Neural progenitor cell (in vitro differentiated cells): ENCODE data around the gene CNR2. TPM values are rescaled to one million over a fixed set of nuclear protein-coding genes. Genes with fewer than 3 reads are reported as not detected.
A peak's percentile ranks its signal among the peaks of the same experiment; 100 is the strongest.

ENCODE experiments used
- DNase-seq: peaks from one replicate; pipeline ENCODE4 v3.0.0-alpha.2; 2016; ENCODE audit warnings: low spot score
- H2AFZ ChIP-seq: fragments of 200-600 bp; sonication (generic); replicated peaks from 2 replicates; pipeline ENCODE4 v1.6.1; 2016; ENCODE audit warnings: antibody characterized with exemption
- H3F3A ChIP-seq: fragments of 200-600 bp; sonication (generic); 2 replicates; pipeline ENCODE4 v1.6.1; 2016; ENCODE audit warnings: antibody characterized with exemption, low read depth
- H3K27ac ChIP-seq: fragments of 200-600 bp; sonication (generic); 2 replicates; pipeline ENCODE4 v1.5.1; 2016; ENCODE audit warnings: mild to moderate bottlenecking
- H3K27me3 ChIP-seq: fragments of 200-600 bp; sonication (generic); 2 replicates; pipeline ENCODE4 v1.6.1; 2016; ENCODE audit warnings: mild to moderate bottlenecking, moderate library complexity
- H3K36me3 ChIP-seq: fragments of 200-600 bp; sonication (generic); 2 replicates; pipeline ENCODE4 v1.5.1; 2016
- H3K4me1 ChIP-seq: fragments of 200-600 bp; sonication (generic); 2 replicates; pipeline ENCODE4 v1.6.1; 2016; ENCODE audit warnings: mixed run types
- H3K4me2 ChIP-seq: fragments of 200-600 bp; sonication (generic); 2 replicates; pipeline ENCODE4 v1.6.1; 2016
- H3K4me3 ChIP-seq: fragments of 200-600 bp; sonication (generic); 2 replicates; pipeline ENCODE4 v1.5.1; 2016
- H3K79me2 ChIP-seq: fragments of 200-600 bp; sonication (generic); 2 replicates; pipeline ENCODE4 v1.6.1; 2016; ENCODE audit warnings: low read depth
- H3K9ac ChIP-seq: fragments of 200-600 bp; sonication (generic); 2 replicates; pipeline ENCODE4 v1.6.1; 2016
- H3K9me3 ChIP-seq: fragments of 200-600 bp; sonication (generic); 2 replicates; pipeline ENCODE4 v1.5.1; 2016; ENCODE audit warnings: low read depth
- H4K20me1 ChIP-seq: fragments of 200-600 bp; sonication (generic); 2 replicates; pipeline ENCODE4 v1.6.1; 2016; ENCODE audit warnings: low read depth
- H3K27ac Mint-ChIP-seq: 3 replicates; pipeline ENCODE4 v1.8.0; 2021; ENCODE audit warnings: mixed read lengths
- H3K27me3 Mint-ChIP-seq: 2 replicates; pipeline ENCODE4 v1.8.0; 2022; ENCODE audit warnings: low read depth, mild to moderate bottlenecking, inconsistent platforms, moderate library complexity, mixed read lengths; ENCODE audit not compliant: insufficient read depth
- H3K36me3 Mint-ChIP-seq: 3 replicates; pipeline ENCODE4 v1.8.0; 2021; ENCODE audit warnings: mixed read lengths
- H3K4me1 Mint-ChIP-seq: 3 replicates; pipeline ENCODE4 v1.8.0; 2021; ENCODE audit warnings: mixed read lengths
- H3K4me3 Mint-ChIP-seq: 3 replicates; pipeline ENCODE4 v1.8.0; 2021; ENCODE audit warnings: mild to moderate bottlenecking, moderate library complexity, mixed read lengths
- H3K9me3 Mint-ChIP-seq: 3 replicates; pipeline ENCODE4 v1.8.0; 2020; ENCODE audit warnings: mixed read lengths
- EZH2 ChIP-seq: fragments of 200-600 bp; sonication (generic); IDR thresholded peaks from 2 replicates; pipeline ENCODE4 v1.6.1; 2017; ENCODE audit warnings: antibody characterized with exemption, mild to moderate bottlenecking, moderate library complexity
- EZH2phosphoT487 ChIP-seq: fragments of 200-600 bp; sonication (generic); IDR thresholded peaks from 2 replicates; pipeline ENCODE4 v1.6.1; 2017; ENCODE audit warnings: antibody characterized with exemption
- total RNA-seq: library from RNA; depleted of rRNA; stranded (reverse); fragments of >200 nt; gene quantifications from 2 replicates; pipeline ENCODE4 v1.2.3, GENCODE V29; 2015; ENCODE audit warnings: low replicate concordance
- TF ChIP-seq, protein P1 (sequence below): fragments of 200-600 bp; sonication (generic); IDR thresholded peaks from 2 replicates; pipeline ENCODE4 v1.5.1; 2017; ENCODE audit warnings: antibody characterized with exemption, mild to moderate bottlenecking

Gene CNR2
- total RNA-seq, 1 donor from 2014 or later, result not detected

DNA sequence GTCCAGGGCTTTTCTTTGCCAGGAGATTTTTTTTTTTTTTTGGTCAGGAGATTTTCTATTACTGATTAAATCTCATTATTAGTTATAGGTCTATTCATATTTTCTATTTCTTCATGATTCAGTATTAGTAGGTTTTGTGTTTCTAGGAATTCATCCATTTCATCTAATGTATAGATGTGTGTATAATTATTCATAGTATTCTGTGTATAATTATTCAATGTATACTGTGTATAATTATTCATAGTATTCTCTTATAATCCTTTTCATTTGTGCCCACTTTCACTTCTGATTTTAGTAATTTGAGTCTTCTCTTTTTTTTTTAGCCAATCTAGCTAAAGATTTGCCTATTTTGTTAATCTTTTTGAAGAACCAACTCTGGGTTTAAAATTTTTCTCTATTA lies 34.2 kb upstream of the CNR2 start:
- H3K4me3 ChIP-seq, result no peak overlapping the region
- TF ChIP-seq EZH2phosphoT487 (no peak), EZH2 (no peak)
- TF ChIP-seq, protein P1, sequence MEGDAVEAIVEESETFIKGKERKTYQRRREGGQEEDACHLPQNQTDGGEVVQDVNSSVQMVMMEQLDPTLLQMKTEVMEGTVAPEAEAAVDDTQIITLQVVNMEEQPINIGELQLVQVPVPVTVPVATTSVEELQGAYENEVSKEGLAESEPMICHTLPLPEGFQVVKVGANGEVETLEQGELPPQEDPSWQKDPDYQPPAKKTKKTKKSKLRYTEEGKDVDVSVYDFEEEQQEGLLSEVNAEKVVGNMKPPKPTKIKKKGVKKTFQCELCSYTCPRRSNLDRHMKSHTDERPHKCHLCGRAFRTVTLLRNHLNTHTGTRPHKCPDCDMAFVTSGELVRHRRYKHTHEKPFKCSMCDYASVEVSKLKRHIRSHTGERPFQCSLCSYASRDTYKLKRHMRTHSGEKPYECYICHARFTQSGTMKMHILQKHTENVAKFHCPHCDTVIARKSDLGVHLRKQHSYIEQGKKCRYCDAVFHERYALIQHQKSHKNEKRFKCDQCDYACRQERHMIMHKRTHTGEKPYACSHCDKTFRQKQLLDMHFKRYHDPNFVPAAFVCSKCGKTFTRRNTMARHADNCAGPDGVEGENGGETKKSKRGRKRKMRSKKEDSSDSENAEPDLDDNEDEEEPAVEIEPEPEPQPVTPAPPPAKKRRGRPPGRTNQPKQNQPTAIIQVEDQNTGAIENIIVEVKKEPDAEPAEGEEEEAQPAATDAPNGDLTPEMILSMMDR, result no peak
- H3K27me3 ChIP-seq, result no peaks in the 10 kb centered on the region
- no peak overlapping the region for H3K27ac ChIP-seq
- no peaks in the 10 kb centered on the region for H3K9me3 ChIP-seq
- Mint-ChIP-seq H3K27ac (no peak overlapping the region), H3K4me3 (no peak overlapping the region), H3K27me3 (peaks cover 5% of the 10 kb centered on the region), H3K9me3 (peaks cover 20% of the 10 kb centered on the region), H3K4me1 (peaks cover 4% of the 10 kb centered on the region), H3K36me3 (no peaks in the 10 kb centered on the region)
- no peaks in the 10 kb centered on the region for H3K79me2 ChIP-seq
- H2AFZ ChIP-seq, result no peak overlapping the region
- no peaks in the 10 kb centered on the region for H3K4me1 ChIP-seq
- no peak overlapping the region for H3K4me2 ChIP-seq
- H3K36me3 ChIP-seq, result no peaks in the 10 kb centered on the region
- DNase-seq, result no peak
- H3F3A ChIP-seq, result no peaks in the 10 kb centered on the region
- H3K9ac ChIP-seq, result no peak overlapping the region
- H4K20me1 ChIP-seq, result no peaks in the 10 kb centered on the region

DNA sequence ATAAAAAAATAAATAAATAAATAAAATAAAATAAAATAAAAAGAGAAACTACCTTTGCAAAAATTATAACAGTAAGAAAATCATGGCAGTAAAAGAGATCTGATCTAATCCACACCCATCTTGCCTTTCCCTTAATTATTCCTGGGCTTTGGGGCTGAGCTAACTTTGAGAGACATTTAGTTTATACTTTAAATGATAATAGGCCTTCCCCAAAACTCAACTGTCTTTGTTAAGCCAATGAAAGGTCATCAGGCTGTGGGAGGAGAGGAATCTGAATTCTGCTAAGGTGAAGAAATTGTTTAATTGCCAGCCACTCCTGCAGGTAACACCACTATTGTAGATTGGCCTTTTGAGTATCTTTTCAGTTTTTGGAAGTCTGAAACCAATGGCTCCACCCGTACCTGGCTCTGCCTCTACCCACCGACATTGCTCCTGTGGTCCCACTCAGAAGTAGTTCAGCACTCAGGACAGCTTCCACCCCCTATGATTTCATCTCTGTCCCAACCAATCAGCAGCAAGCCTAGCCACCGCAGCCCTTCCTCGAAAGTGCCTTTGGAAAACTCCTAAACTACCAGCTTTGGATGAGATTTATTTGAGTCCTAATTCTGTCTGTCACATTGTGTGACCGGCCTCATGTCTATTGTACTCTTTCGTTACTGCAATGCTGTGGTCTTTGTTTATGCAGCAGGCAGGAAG lies 23.5 kb upstream of the CNR2 start:
- no peaks in the 10 kb centered on the region for H3K36me3 Mint-ChIP-seq
- H3K4me1 ChIP-seq, result no peaks in the 10 kb centered on the region
- H3K4me2 ChIP-seq, result no peak overlapping the region
- no peak overlapping the region for H3K27ac Mint-ChIP-seq
- H3K27ac ChIP-seq, result no peak overlapping the region
- H2AFZ ChIP-seq, result no peak overlapping the region
- no peaks in the 10 kb centered on the region for H3K36me3 ChIP-seq
- H3K9me3 Mint-ChIP-seq, result peaks cover 3% of the 10 kb centered on the region
- H3K27me3 Mint-ChIP-seq, result peaks cover 2% of the 10 kb centered on the region
- H3F3A ChIP-seq, result peaks cover 4% of the 10 kb centered on the region
- no peaks in the 10 kb centered on the region for H4K20me1 ChIP-seq
- no peak overlapping the region for H3K9ac ChIP-seq
- no peak overlapping the region for H3K4me3 Mint-ChIP-seq
- H3K27me3 ChIP-seq, result no peaks in the 10 kb centered on the region
- no peaks in the 10 kb centered on the region for H3K9me3 ChIP-seq
- TF ChIP-seq, protein P1, result no peak
- TF ChIP-seq EZH2phosphoT487 (no peak), EZH2 (no peak)
- no peaks in the 10 kb centered on the region for H3K79me2 ChIP-seq
- H3K4me1 Mint-ChIP-seq, result peaks cover 11% of the 10 kb centered on the region
- no peak overlapping the region for H3K4me3 ChIP-seq
- peak; percentile 65 for DNase-seq

DNA sequence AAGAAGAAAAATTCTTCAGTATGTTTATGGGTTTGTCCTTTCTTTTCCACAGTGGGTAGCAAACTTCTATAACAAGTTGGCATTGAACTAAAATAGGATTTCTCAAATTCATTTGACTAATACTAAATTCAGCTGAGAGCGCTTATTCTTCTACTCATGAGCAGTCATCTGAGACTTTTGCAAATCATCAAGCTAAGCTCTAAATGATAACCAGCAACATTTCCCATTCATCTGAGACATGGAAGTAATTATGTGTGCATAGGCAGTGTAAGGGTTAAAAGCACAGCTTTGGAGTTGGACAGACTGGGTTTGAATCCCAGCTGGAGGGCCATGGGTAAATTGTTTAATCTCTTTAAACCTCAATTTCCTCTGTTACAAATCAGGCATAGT lies 18.3 kb upstream of the CNR2 start:
- no peaks in the 10 kb centered on the region for H3K9me3 Mint-ChIP-seq

More for the DNA sequence above, 18.3 kb upstream of the CNR2 start:
- peaks cover 6% of the 10 kb centered on the region for H3K27me3 Mint-ChIP-seq
- H3K79me2 ChIP-seq, result no peaks in the 10 kb centered on the region
- H3K4me3 ChIP-seq, result no peak overlapping the region
- DNase-seq, result no peak
- peaks cover 1% of the 10 kb centered on the region for H3F3A ChIP-seq
- no peaks in the 10 kb centered on the region for H3K4me1 ChIP-seq
- no peaks in the 10 kb centered on the region for H4K20me1 ChIP-seq
- H3K27me3 ChIP-seq, result no peaks in the 10 kb centered on the region
- no peaks in the 10 kb centered on the region for H3K36me3 Mint-ChIP-seq
- no peaks in the 10 kb centered on the region for H3K36me3 ChIP-seq
- H2AFZ ChIP-seq, result no peak overlapping the region
- no peak overlapping the region for H3K4me2 ChIP-seq
- no peaks in the 10 kb centered on the region for H3K9me3 ChIP-seq
- no peak overlapping the region for H3K9ac ChIP-seq
- H3K4me3 Mint-ChIP-seq, result no peak overlapping the region
- peaks cover 12% of the 10 kb centered on the region for H3K4me1 Mint-ChIP-seq
- TF ChIP-seq, protein P1, result no peak
- TF ChIP-seq EZH2phosphoT487 (no peak), EZH2 (no peak)
- H3K27ac ChIP-seq, result no peak overlapping the region
- no peak overlapping the region for H3K27ac Mint-ChIP-seq
